ENCODE measurements around the gene PKP4. TPM values are rescaled to one million over a fixed set of nuclear protein-coding genes. Genes with fewer than 3 reads are reported as not detected.

PKP4 gene
- total and polyA plus RNA-seq, 9 of the 15 experiments (the other 6 are each of a cell fraction or from before 2014, with no cell fraction given), result 24.6 to 99.1 (median 74.0) TPM

- Histone ChIP-seq H2AFZ (ENCODE audit: low read depth, low read length) (no peak overlapping the region), H3K9me1 (ENCODE audit: control insufficient read depth, insufficient read depth, low read length) (no peaks in the 10 kb centered on the region), H3K36me3 (ENCODE audit: control insufficient read depth, insufficient read depth, low read length) (peaks cover 58% of the 10 kb centered on the region), H3K4me1 (replicated peaks in 1 of 2; ENCODE audit: control insufficient read depth in 2 of 2, insufficient read depth in 2 of 2, low read length in 2 of 2) (no peaks in the 10 kb centered on the region), H4K20me1 (replicated peaks; ENCODE audit: control insufficient read depth, insufficient read depth, low read length) (no peaks in the 10 kb centered on the region), H3K27ac (ENCODE audit: extremely low read depth, low read depth, low read length) (no peak overlapping the region), H3K79me2 (ENCODE audit: control insufficient read depth, insufficient read depth, low read length) (no peaks in the 10 kb centered on the region), H3K9ac (ENCODE audit: insufficient read depth in 1 of 2, low read depth in 2 of 2, low read length in 2 of 2) (no peak overlapping the region), H3K9me3 (replicated peaks; ENCODE audit: control insufficient read depth, insufficient read depth, low read depth, low read length) (no peaks in the 10 kb centered on the region), H3K4me2 (ENCODE audit: insufficient read depth, low read length) (no peak overlapping the region), H3K27me3 (ENCODE audit: control insufficient read depth in 2 of 2, insufficient read depth in 2 of 2, low read length in 2 of 2) (no peaks in the 10 kb centered on the region), H3K4me3 (no peak overlapping the region)
- intact Hi-C loops (cut with micrococcal nuclease) (no loop called here), in situ Hi-C loops (cut with MboI) (no loop called here)
- 82% methylated on average over 2 of the region's 2 CpGs for WGBS (ENCODE audit: insufficient coverage, low coverage, missing lambda C conversion rate)
- ChIA-PET CTCF (ENCODE audit: low intra/inter-chr PET ratio) (no interaction called here), POLR2A (no interaction called here)
- no peak for ATAC-seq
- TF ChIP-seq MTA2 (IDR thresholded peaks at IDR 0.05; ENCODE audit: low read depth), result no peak
- TF ChIP-seq NEUROD1 (IDR thresholded peaks at IDR 0.05; ENCODE audit: borderline replicate concordance, low read depth, low read length, partially characterized antibody), result no peak
- TF ChIP-seq ZNF324 (CRISPR knock-in tag; IDR thresholded peaks at IDR 0.05), result no peak
- TF ChIP-seq PTBP1 (IDR thresholded peaks at IDR 0.05; ENCODE audit: low read depth, low read length), result no peak
- TF ChIP-seq SMAD1 (IDR thresholded peaks at IDR 0.05; ENCODE audit: low read depth, low read length, partially characterized antibody), result no peak
- no peak for FAIRE-seq
- DNase-seq (ENCODE audit: extremely low read depth in 1 of 4, low spot score in 3 of 4), result no peak
- no TSS peak for BruUV-seq (replicated peaks)
These were observed 201.6 kb downstream of the PKP4 start for GRCh38 chr2:158658396-158658795.

- 90% methylated on average over 1 of the region's 1 CpG for WGBS (ENCODE audit: insufficient coverage, low coverage, missing lambda C conversion rate)
- H3K27ac ChIP-seq (ENCODE audit: extremely low read depth, low read depth, low read length), result no peak overlapping the region
- TF ChIP-seq SAFB2 (IDR thresholded peaks at IDR 0.05; ENCODE audit: borderline replicate concordance, low read depth, low read length, severe bottlenecking) (no peak), ZMIZ1 (IDR thresholded peaks at IDR 0.05; ENCODE audit: low read depth in 2 of 2, low read length in 2 of 2) (no peak), CHD4 (IDR thresholded peaks at IDR 0.05; ENCODE audit: insufficient read depth, insufficient replicate concordance, low read depth, low read length, poor library complexity, severe bottlenecking) (no peak), JUNB (CRISPR knock-in tag; conservative IDR thresholded peaks at IDR 0.05) (no peak)
- no peak overlapping the region for H3K4me2 ChIP-seq (ENCODE audit: insufficient read depth, low read length)
- POLR2A ChIA-PET, result interaction anchor here (1.6 kb wide), 1 partner anchor 9 kb away, joined by 5 read pairs; no protein-coding TSS in a partner anchor
- BruUV-seq (replicated peaks), result no TSS peak
- no peaks in the 10 kb centered on the region for H3K9me1 ChIP-seq (ENCODE audit: control insufficient read depth, insufficient read depth, low read length)
- peaks cover 68% of the 10 kb centered on the region for H3K36me3 ChIP-seq (ENCODE audit: control insufficient read depth, insufficient read depth, low read length)
- no peaks in the 10 kb centered on the region for H3K79me2 ChIP-seq (ENCODE audit: control insufficient read depth, insufficient read depth, low read length)
- no peak overlapping the region for H3K9ac ChIP-seq (ENCODE audit: insufficient read depth in 1 of 2, low read depth in 2 of 2, low read length in 2 of 2)
- intact Hi-C loops (cut with micrococcal nuclease) (no loop called here), in situ Hi-C loops (cut with MboI) (no loop called here)
- CTCF ChIA-PET (ENCODE audit: low intra/inter-chr PET ratio), result no interaction called here
- H4K20me1 ChIP-seq (replicated peaks; ENCODE audit: control insufficient read depth, insufficient read depth, low read length), result no peaks in the 10 kb centered on the region; the same call in 1 of the 2 replicates
- no peak overlapping the region for H3K4me3 ChIP-seq
- no peak overlapping the region for H2AFZ ChIP-seq (ENCODE audit: low read depth, low read length)
- no peaks in the 10 kb centered on the region for H3K27me3 ChIP-seq (ENCODE audit: control insufficient read depth in 2 of 2, insufficient read depth in 2 of 2, low read length in 2 of 2)
- ATAC-seq, result no peak
- no peak for FAIRE-seq
- H3K4me1 ChIP-seq (replicated peaks in 1 of 2; ENCODE audit: control insufficient read depth in 2 of 2, insufficient read depth in 2 of 2, low read length in 2 of 2), result no peaks in the 10 kb centered on the region
- no peaks in the 10 kb centered on the region for H3K9me3 ChIP-seq (replicated peaks; ENCODE audit: control insufficient read depth, insufficient read depth, low read depth, low read length)
- DNase-seq (ENCODE audit: extremely low read depth in 1 of 4, low spot score in 3 of 4), result no peak
These were observed 202.7 kb downstream of the PKP4 start for GRCh38 chr2:158659483-158659882.
